Activated CD4-positive, alpha-beta memory T cell treated with anti-CD3 and anti-CD28 coated beads, Interleukin-2, amount 10 ng/mL, durations not matched to agents 7 days and 5 days (primary cell): Measurements from ENCODE around the gene MCF2L2. TPM values are rescaled to one million over a fixed set of nuclear protein-coding genes. Genes with fewer than 3 reads are reported as not detected.

Experiments
- CTCF ChIA-PET: fragments of 350-600 bp; sonication (Branson Sonifier 250); formaldehyde crosslinking; loops from one replicate; lab custom pipeline; 2021; ENCODE audit warnings: antibody characterized with exemption, inconsistent platforms; lab: Charles Lee
- POLR2A ChIA-PET: fragments of 350-600 bp; sonication (Branson Sonifier 250); formaldehyde crosslinking; loops from one replicate; lab custom pipeline; 2021; ENCODE audit warnings: antibody characterized with exemption; lab: Charles Lee
- DNase-seq: peaks from one replicate; pipeline ENCODE4 v3.0.0-alpha.2; 2020
- H3K27ac Mint-ChIP-seq: one replicate; pipeline ENCODE4 v1.8.0; 2021; ENCODE audit warnings: mild to moderate bottlenecking, mixed read lengths
- H3K27me3 Mint-ChIP-seq: one replicate; pipeline ENCODE4 v1.8.0; 2021; ENCODE audit warnings: mixed read lengths
- H3K36me3 Mint-ChIP-seq: one replicate; pipeline ENCODE4 v1.8.0; 2021; ENCODE audit warnings: low read depth, mixed read lengths
- H3K4me1 Mint-ChIP-seq: one replicate; pipeline ENCODE4 v1.8.0; 2021; ENCODE audit warnings: mixed read lengths
- H3K4me3 Mint-ChIP-seq: one replicate; pipeline ENCODE4 v1.8.0; 2021; ENCODE audit warnings: mild to moderate bottlenecking, mixed read lengths
- H3K9me3 Mint-ChIP-seq: one replicate; pipeline ENCODE4 v1.8.0; 2021; ENCODE audit warnings: mixed read lengths
- total RNA-seq, 2 experiments: library from RNA; stranded (reverse); gene quantifications; one replicate each; pipeline ENCODE4 v1.2.3, GENCODE V29; 2021

Gene MCF2L2
- total RNA-seq, 2 experiments from 2014 or later = 6.6 to 7.0 TPM

DNA sequence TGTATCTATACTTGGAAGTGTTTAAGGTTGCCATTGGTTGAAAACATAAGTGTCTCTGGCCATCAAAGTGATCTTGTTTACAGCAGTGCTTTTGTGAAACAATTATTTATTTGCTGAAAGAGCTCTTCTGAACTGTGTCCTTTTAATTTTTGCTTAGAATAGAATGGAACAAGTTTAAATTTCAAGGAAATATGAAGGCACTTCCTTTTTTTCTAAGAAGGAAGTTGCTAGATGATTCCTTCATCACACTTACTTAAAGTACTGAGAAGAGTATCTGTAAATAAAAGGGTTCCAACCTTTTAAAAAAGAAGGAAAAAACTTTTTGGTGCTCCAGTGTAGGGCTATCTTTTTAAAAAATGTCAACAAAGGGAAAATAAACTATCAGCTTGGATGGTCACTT, 155.6 kb downstream of the MCF2L2 start:
- ChIA-PET POLR2A (no interaction called here), CTCF (no interaction called here)
- no peaks in the 10 kb centered on the region for H3K27me3 Mint-ChIP-seq
- H3K27ac Mint-ChIP-seq = no peak overlapping the region
- no peaks in the 10 kb centered on the region for H3K9me3 Mint-ChIP-seq
- H3K4me3 Mint-ChIP-seq = no peak overlapping the region
- no peak for DNase-seq
- peaks cover 2% of the 10 kb centered on the region for H3K4me1 Mint-ChIP-seq
- H3K36me3 Mint-ChIP-seq = no peaks in the 10 kb centered on the region

DNA sequence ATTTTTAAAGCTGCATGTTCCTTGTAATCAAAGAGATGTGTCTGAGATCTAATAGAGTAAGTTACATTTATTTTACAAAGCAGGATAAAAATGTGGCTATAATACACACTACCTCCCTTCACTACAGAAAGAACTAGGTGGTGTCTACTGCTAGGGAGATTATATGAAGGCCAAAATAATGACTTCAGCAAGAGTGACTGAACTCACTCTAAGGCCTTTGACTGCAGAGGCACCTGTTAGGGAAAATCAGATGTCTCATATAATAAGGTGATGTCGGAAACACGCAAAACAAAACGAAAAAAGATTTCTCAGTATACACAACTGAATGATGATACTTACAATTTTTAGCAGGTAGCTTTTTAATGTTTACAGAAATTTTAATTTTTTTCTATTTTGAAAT, 156.3 kb downstream of the MCF2L2 start:
- no peak for DNase-seq
- Mint-ChIP-seq H3K4me1 (peaks cover 3% of the 10 kb centered on the region), H3K27me3 (no peaks in the 10 kb centered on the region), H3K4me3 (no peak overlapping the region), H3K9me3 (no peaks in the 10 kb centered on the region), H3K27ac (no peak overlapping the region), H3K36me3 (peaks cover 1% of the 10 kb centered on the region)
- CTCF ChIA-PET = no interaction called here
- POLR2A ChIA-PET = no interaction called here

DNA sequence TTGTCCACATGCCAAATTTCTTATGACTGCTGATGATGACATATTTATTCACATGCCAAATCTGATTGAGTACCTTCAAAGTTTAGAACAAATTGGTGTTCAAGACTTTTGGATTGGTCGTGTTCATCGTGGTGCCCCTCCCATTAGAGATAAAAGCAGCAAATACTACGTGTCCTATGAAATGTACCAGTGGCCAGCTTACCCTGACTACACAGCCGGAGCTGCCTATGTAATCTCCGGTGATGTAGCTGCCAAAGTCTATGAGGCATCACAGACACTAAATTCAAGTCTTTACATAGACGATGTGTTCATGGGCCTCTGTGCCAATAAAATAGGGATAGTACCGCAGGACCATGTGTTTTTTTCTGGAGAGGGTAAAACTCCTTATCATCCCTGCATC, 158.1 kb downstream of the MCF2L2 start:
- Mint-ChIP-seq H3K27me3 (no peaks in the 10 kb centered on the region), H3K4me3 (no peak overlapping the region), H3K36me3 (peaks cover 3% of the 10 kb centered on the region), H3K9me3 (no peaks in the 10 kb centered on the region), H3K27ac (no peak overlapping the region), H3K4me1 (peaks cover 6% of the 10 kb centered on the region)
- DNase-seq = no peak
- ChIA-PET CTCF (no interaction called here), POLR2A (no interaction called here)

DNA sequence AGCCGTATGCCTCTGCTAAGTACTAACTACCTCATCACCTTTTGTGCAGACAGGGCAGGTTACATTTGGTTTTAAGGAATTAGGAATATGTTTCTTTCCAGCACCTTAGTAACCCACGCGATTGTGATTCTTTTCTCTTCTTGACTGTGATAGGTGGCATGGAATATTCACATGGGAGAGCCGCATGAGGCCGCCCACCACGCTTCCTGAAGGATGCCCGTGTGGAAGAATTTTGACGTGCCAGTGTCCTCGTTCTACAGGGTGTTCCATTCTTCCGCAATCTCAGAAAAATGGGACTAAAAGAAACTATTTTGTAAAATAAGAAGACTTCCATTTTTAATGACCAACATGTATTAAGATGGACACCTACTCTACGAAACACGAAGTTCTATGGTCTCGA, 159.1 kb downstream of the MCF2L2 start:
- no peak overlapping the region for H3K4me3 Mint-ChIP-seq
- CTCF ChIA-PET = no interaction called here
- peaks cover 3% of the 10 kb centered on the region for H3K36me3 Mint-ChIP-seq
- H3K27me3 Mint-ChIP-seq = no peaks in the 10 kb centered on the region
- H3K4me1 Mint-ChIP-seq = peaks cover 6% of the 10 kb centered on the region
- POLR2A ChIA-PET = no interaction called here
- no peak for DNase-seq
- H3K9me3 Mint-ChIP-seq = no peaks in the 10 kb centered on the region
- H3K27ac Mint-ChIP-seq = no peak overlapping the region

DNA sequence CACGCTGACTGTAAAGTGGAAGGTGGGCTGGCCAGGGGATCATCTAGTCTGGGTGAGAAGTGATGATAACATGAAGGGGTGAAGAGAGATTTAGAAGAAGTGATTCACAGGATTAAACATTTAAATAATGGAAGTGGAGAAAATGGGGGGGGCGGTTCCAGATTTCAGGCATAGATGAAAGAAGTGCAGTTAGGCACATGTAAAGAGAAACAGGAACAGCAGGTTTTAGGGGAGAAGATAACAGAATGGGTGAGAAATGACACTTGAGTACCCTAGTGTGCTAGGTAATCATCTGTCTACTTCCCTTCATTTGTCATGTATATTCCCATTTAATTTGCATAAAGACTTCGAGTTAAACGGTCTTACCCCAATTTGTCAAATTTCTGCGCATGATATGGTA, 160.1 kb downstream of the MCF2L2 start:
- DNase-seq = no peak
- Mint-ChIP-seq H3K4me1 (peaks cover 6% of the 10 kb centered on the region), H3K9me3 (no peaks in the 10 kb centered on the region), H3K36me3 (peaks cover 3% of the 10 kb centered on the region), H3K27me3 (no peaks in the 10 kb centered on the region), H3K4me3 (no peak overlapping the region), H3K27ac (no peak overlapping the region)
- CTCF ChIA-PET = no interaction called here
- POLR2A ChIA-PET = no interaction called here

DNA sequence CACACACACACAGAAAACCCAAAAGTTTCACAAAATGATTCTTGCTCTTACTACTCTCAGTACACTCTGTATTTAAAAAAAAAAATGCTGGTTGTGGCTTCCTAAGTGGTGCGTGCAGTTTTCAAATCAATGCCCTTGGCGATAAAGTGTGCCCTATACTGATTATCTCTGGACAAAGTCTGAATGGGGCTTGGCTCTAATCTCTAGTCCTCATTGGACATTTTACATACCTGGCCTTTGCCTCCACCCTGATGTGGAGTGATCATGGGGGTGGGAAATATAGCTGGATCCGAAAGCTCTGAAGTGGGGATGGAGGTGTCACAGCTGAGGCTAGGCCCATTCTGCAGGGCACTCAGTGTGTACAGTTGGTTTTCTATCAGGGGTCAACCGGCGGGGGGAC, 161.3 kb downstream of the MCF2L2 start:
- H3K4me1 Mint-ChIP-seq = peaks cover 3% of the 10 kb centered on the region
- H3K4me3 Mint-ChIP-seq = no peak overlapping the region
- H3K27ac Mint-ChIP-seq = no peak overlapping the region
- H3K27me3 Mint-ChIP-seq = no peaks in the 10 kb centered on the region
- peaks cover 3% of the 10 kb centered on the region for H3K36me3 Mint-ChIP-seq
- ChIA-PET CTCF (no interaction called here), POLR2A (no interaction called here)
- DNase-seq = no peak
- no peaks in the 10 kb centered on the region for H3K9me3 Mint-ChIP-seq

DNA sequence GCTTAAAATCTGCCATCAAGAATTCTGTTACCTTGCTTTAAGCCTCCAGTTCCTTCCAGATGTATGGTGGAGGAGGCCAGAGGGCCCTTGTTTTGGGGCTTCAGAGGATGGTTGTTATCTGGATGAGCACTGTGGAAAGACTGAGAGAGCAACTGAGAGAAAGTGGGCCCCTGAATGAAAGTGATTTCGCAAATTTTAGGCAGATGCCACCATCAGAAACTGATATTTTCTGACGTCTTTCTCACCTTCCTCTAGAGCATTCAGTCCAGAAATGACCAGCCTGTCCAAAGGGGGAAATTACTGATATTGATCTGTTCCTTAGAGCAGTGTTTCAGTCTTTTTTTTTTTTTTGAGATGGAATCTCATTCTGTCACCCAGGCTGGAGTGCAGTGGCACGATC, 162.0 kb downstream of the MCF2L2 start:
- no peak overlapping the region for H3K27ac Mint-ChIP-seq
- DNase-seq = no peak
- ChIA-PET CTCF (no interaction called here), POLR2A (no interaction called here)
- peaks cover 3% of the 10 kb centered on the region for H3K4me1 Mint-ChIP-seq
- no peak overlapping the region for H3K4me3 Mint-ChIP-seq
- H3K36me3 Mint-ChIP-seq = peaks cover 3% of the 10 kb centered on the region
- H3K27me3 Mint-ChIP-seq = no peaks in the 10 kb centered on the region
- no peaks in the 10 kb centered on the region for H3K9me3 Mint-ChIP-seq

DNA sequence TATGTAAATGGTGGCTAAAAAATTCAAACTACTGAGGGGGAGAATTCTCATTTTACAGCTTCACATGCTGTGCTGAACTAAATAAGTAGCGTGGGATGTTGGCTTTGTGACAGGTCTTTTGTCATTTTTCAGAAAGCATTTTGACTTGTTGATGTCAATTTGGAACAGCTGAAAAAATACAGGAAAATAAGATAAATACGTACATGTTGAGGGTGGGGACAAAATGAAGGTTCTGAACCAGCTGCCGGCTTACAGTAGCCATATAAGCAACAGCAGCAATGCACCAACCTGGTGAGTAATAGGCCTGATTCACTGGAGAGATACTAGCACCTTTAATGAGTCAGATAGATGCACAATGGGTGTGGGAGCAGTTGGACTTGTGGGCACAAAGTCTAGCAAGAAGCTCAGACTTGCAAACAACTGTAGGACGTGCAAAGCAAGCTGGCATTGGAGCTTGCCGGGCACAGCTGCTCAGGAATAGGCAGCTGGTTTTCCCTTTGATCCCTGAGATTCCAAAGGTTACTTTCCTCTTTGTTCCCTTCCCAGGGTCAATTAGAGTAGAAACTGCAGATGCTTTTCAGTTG, 162.5 kb downstream of the MCF2L2 start:
- peak; percentile 26 for DNase-seq
- Mint-ChIP-seq H3K27ac (no peak overlapping the region), H3K9me3 (no peaks in the 10 kb centered on the region), H3K27me3 (no peaks in the 10 kb centered on the region), H3K4me1 (peaks cover 3% of the 10 kb centered on the region), H3K36me3 (peaks cover 3% of the 10 kb centered on the region), H3K4me3 (no peak overlapping the region)
- CTCF ChIA-PET = interaction anchor here (1.3 kb wide), 1 partner anchor 20 kb away, joined by 4 read pairs; no protein-coding TSS in a partner anchor
- POLR2A ChIA-PET = interaction anchor here (1.4 kb wide), 1 partner anchor 9 kb away, joined by 4 read pairs; no protein-coding TSS in a partner anchor

DNA sequence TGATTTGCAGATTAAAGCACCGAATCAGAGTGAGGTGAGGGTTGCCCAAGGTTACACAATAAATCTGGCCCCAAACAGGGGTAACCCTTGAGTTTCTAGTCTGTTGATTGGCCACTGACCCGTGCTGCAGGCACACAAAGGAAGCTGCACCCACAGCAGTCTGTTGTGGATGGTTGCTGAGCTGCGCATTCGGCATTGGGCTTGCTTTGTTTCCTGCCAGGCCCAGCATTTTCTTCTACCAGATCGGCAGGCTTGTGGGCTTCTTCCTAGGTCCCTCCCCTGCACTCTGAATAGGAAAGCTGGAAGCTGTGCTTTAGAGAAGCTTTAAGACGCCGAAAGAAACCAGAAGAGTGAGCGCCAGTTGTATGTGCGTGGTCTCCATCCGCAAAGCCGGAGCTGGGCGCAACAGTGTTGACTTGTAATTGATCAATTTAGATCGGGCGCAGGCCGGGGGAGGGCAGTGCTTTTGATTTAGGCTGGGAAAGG, 163.2 kb downstream of the MCF2L2 start:
- H3K4me1 Mint-ChIP-seq = peaks cover 3% of the 10 kb centered on the region
- H3K4me3 Mint-ChIP-seq = no peak overlapping the region
- no peaks in the 10 kb centered on the region for H3K27me3 Mint-ChIP-seq
- H3K36me3 Mint-ChIP-seq = peaks cover 3% of the 10 kb centered on the region
- ChIA-PET POLR2A (interaction anchor here (1.4 kb wide), 1 partner anchor 8 kb away, joined by 4 read pairs; no protein-coding TSS in a partner anchor), CTCF (interaction anchor here (1.3 kb wide), 1 partner anchor 21 kb away, joined by 4 read pairs; no protein-coding TSS in a partner anchor)
- no peak overlapping the region for H3K27ac Mint-ChIP-seq
- no peaks in the 10 kb centered on the region for H3K9me3 Mint-ChIP-seq
- no peak for DNase-seq

DNA sequence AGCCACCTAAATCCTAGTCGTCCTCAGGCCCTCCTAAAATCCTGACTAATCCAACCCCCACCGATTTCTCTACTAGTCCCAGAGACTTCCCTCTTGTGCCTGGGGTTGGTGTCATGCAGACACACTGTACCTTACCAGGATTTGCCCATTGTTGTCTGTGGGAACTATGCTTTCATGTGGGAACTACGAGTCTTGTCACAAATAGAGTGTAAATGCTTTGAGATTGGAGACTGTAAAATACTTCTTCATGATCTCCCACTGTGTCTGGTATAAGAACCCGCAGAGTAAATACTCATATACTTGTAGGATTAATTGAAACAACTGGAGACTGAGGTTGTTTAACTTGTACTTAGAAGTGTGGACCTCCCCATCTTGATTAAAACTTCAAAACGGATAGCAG, 164.2 kb downstream of the MCF2L2 start:
- DNase-seq = no peak
- Mint-ChIP-seq H3K9me3 (no peaks in the 10 kb centered on the region), H3K4me3 (no peak overlapping the region), H3K36me3 (peaks cover 3% of the 10 kb centered on the region), H3K27me3 (no peaks in the 10 kb centered on the region), H3K27ac (no peak overlapping the region), H3K4me1 (peaks cover 3% of the 10 kb centered on the region)
- POLR2A ChIA-PET = no interaction called here
- CTCF ChIA-PET = no interaction called here

DNA sequence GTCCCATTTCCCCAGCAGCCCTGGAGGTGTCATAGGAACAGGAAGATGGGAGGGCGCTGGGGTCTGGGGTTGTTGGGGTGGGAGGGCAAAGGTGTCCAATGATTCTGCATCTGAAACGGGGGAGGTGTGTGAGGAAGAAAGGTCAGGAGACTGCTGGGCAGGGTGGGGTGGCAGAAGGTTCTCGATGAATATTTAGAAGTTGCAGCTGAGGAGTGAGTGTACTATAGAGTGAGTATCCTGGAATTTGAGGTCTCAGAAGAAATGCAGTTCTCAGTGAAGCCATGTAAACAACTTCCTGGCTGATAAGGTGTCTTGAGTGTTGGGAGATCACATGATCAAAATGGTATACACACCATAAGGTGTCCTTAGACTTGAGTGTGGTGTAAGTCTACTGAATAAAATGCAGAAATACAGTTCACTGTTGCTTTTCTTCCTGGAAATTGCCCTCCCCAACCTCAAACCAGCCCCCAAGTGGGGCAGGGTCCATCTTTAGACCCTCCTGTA, 165.5 kb downstream of the MCF2L2 start:
- ChIA-PET POLR2A (interaction anchor here (0.9 kb wide), 1 partner anchor 10 kb away, joined by 3 read pairs; the partner anchor contains the start of gene B3GNT5), CTCF (no interaction called here)
- Mint-ChIP-seq H3K27ac (no peak overlapping the region), H3K4me3 (no peak overlapping the region), H3K4me1 (peaks cover 3% of the 10 kb centered on the region), H3K27me3 (peaks cover 3% of the 10 kb centered on the region), H3K9me3 (no peaks in the 10 kb centered on the region), H3K36me3 (peaks cover 3% of the 10 kb centered on the region)
- no peak for DNase-seq

DNA sequence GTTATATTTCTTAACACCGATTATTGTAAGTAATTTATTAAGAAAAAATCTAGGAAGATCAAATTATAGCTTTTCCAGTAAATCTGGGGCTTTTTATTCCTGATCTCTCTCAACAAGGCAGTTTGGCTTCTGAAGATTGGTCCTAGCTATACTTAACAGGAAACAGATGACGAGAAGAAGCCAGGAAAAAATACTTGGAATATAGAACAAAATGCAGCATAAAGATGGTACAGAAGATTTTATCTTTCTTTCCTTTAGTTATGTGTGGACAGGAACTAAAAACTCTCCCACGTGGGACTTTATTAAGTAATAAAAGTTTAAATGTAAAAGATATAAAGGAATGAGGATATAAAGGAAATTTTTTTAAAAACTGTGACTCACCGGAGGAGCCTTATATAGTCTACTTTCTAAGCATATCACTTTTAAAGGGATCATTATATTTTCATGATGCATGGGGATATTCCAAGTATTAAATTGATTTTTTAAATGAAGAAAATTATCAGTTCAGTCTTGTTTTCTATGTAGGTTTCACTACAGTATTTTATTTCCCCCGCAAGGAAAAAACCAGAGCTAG, 167.2 kb downstream of the MCF2L2 start:
- POLR2A ChIA-PET = no interaction called here
- no peak overlapping the region for H3K4me3 Mint-ChIP-seq
- no peak for DNase-seq
- CTCF ChIA-PET = no interaction called here
- H3K9me3 Mint-ChIP-seq = no peaks in the 10 kb centered on the region
- no peak overlapping the region for H3K27ac Mint-ChIP-seq
- H3K4me1 Mint-ChIP-seq = no peaks in the 10 kb centered on the region
- H3K36me3 Mint-ChIP-seq = no peaks in the 10 kb centered on the region
- H3K27me3 Mint-ChIP-seq = peaks cover 7% of the 10 kb centered on the region

DNA sequence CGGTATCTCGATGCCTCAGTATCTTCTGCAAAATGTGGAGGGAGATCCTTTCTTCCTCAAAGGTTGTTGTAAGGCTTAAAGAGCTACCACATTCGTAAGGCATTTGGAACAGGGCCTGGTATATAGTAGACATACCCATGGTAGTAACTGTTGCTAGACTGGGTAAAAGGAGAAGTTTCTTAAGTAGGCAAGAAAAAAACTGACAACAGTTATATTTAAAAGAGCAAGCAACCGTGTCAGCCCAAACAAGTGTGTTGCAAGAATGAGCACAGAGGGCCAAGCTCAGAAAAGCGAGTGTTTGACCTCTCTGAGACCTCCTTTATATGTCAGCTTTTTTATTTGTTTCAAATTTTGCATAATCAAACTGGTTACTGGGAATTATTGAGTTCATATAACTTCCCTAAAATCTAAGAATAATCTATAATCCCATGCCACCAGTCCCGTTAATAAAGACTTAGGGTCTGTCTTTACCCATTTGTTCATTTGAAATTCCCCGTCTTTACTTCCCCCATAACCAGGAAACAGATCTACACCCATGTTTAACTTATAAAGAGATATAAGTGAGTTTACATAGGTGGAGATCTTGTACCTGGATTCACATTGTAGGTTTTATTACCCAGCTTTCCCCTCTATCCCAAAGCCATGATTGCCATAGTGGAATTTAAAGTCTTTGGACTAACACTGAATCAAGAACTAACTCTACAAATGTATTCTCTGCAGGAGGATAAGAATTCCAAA, 168.1 kb downstream of the MCF2L2 start:
- POLR2A ChIA-PET = no interaction called here
- Mint-ChIP-seq H3K9me3 (no peaks in the 10 kb centered on the region), H3K27ac (no peak overlapping the region), H3K27me3 (peaks cover 11% of the 10 kb centered on the region), H3K4me1 (no peaks in the 10 kb centered on the region), H3K36me3 (no peaks in the 10 kb centered on the region), H3K4me3 (no peak overlapping the region)
- CTCF ChIA-PET = no interaction called here
- no peak for DNase-seq
